ENCODE measurements around the gene CFAP58.

The CFAP58 gene

DNA sequence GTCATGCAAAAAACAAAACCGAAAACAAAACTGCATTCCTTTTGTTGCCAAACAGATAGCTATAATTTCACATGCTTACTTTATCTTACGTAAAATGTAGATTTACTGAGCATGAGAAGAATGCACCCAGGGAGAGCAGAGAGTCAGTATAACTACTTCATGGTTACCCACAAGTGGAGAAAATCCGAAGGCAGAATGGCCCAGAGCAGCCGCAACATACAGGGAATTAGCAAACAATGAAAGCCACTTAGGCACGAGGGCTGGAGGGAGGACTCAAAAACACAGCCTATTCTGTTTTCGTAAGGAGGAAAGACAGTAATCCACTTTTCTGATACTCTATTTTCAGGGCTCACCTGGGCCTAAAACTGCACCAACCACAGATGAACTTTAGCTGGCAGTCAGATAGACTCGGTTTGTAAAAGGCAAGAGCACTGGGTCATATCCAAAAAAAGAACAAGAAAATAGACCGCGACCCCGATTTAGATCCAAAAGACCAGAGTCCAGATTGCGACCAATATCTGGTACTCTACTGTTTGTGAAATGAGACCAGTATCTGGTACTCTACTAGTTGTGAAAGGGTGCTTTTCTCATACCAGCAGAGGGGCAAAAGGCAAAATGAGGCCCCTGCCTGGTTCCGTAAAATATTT lies 16.7 kb upstream of the CFAP58 start:
- ATAC-seq = no peak

DNA sequence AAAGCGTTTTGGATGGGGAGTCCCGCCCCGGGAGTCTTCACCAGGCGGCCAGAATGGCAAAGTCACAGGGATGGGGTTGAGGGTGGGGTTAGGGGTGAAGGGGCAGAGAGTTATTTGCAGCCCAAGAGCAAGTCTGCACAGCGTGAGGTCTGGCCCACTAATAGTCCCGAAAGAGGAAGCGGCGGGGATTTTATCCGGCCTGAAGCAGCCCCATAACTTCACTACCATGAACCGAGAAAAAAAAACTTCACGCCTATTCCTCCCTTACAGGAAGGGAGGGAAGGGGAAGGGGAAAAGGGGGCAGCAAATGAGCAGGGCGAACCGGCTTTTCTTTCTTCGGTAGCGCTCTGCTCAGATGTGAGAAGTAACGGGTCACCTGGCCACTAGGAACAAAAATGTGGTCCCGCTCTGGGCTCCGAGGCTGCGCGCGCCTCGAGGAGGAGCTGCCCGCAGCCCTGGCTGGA lies 16.1 kb upstream of the CFAP58 start:
- peak; percentile 9 to 23 for ATAC-seq

DNA sequence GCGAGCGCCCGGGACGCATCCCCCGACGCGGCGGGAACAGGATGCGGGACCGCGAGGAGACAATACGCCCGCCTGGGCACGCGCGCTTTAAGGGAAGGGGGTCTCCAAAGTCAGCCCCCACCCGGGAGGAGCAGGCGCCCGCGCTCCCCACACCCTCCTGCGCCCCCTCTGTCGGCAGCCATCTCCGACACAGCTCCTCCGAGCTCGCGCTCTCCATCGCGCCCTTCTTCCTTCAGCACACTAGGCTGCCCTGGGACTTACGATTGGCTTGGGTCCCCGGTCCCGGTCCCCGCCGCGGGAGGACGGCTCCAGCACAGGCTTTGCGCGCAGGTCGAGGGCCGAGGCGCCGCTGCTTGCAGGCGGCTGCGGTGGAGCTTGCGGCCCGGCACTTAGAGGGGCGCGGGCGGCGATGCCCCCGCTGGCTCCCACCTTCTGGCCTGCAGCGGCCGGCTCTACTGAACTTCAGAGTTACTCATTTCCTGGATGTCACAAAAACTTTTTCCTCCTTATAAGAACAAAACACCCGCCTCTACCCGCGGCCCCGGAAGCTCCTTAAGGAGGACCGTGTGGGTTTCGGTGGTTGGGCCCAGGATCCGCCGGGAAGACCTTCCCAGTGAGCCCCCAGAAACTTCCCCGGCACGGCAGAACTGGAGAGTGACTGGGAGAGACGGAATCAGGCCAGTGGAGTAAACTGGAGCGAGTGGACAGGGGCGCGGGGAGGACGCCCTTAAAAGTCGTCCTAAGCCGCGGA lies 15.5 kb upstream of the CFAP58 start, which contains the start of gene ITPRIP:
Gene ITPRIP, minus strand, starts transcription at position 481 of the 751 bp plus-strand sequence. CDS start 22,414 bp downstream, outside the sequence.
- ATAC-seq = peak; percentile 86 to 88

DNA sequence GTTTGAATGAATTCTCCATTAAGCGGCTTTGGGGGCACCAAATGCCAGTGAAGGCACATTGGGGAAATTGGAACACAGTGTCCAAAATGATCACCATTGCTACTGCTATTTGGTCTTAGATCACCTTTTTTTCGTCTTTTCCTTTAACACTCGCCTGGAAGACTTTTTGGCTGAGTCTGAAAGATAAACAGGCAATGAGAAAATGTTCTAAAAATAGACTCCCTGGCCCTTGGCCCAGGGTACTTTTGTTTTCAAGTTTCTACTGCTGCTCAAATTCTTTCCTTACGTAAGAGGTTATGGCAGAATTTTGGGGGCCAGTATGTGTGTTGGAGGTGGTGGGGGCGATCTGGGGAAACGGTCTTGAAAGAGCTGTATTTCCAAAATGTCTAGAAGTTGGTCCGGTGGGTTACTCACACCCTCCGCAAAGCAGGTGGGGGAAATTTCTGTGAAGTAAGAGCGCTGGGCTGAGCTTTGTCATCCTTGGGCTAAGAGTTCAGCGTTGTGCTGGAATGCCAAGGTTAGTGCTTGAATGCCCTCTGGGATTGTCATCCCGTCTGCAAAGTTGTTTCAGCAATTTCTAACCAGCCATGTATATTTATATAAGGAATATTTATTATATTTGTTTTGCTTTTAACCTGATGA lies 14.0 kb upstream of the CFAP58 start:
- no peak for ATAC-seq

DNA sequence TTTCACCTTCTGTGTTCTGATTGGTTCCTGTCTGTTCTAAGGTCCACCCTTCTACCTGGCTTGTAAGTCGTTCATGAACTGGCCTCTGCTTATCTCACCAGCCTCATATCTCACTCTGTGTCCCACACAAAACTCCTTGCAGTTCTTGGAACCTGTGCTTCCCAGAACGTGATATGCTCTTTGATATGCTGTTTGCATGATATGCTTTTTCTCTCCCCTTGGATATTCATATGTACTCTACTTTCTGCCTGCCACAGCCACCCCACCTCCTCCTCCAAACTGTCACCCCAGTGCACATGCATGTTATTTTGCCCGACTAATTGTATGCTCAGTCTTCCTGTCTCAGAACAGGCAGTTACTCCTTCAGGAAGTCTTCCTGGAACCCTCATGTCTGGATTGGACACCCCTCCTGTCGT lies 13.5 kb upstream of the CFAP58 start:
- no peak for ATAC-seq

GRCh38 chr10:104340641-104341040 lies 13.0 kb upstream of the CFAP58 start:
- ATAC-seq = no peak

GRCh38 chr10:104342941-104343411 lies 10.7 kb upstream of the CFAP58 start:
- no peak for ATAC-seq

GRCh38 chr10:104344219-104344618 lies 9.4 kb upstream of the CFAP58 start:
- ATAC-seq = no peak

- no peak for ATAC-seq
Observed at GRCh38 chr10:104345515-104345914, 8.1 kb upstream of the CFAP58 start.

DNA sequence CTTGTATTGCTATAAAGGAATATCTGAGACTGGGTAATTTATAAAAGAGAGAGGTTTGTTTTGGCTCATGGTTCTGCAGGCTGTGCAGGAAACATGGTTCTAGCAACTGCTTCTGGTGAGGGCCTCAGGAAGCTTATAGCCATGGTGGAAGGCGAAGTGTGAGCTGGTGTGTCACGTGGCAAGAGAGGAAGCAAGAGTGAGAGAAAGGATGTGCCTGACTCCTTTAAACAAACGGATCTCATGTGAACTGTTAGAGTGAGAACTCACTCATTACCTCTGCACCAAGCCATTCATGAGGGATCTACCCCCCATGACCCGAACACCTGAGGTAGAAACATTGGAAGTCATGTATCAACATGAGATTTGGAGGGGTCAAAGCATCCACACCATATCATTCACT lies 7.7 kb upstream of the CFAP58 start:
- no peak for ATAC-seq

- no peak for ATAC-seq
Observed at GRCh38 chr10:104347295-104348045, 6.2 kb upstream of the CFAP58 start.

DNA sequence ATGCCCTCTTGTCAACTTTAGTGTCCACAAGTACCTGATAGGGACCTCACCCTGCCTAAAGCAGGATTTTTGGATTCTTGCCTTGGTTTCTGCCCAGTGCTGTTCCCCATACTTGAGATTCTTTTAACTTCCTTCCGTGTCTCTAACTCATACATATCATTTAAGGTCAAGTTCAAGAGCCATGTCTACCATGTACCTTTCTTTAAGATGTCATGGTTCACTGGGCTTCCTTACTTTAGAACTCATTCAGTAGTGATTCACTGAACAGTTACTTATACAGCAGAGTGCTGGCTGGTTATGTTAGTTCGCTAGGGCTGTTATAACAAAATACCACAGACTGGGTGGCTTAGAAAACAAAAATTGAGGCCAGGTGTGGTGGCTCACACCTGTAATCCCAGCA lies 5.0 kb upstream of the CFAP58 start:
- no peak for ATAC-seq

DNA sequence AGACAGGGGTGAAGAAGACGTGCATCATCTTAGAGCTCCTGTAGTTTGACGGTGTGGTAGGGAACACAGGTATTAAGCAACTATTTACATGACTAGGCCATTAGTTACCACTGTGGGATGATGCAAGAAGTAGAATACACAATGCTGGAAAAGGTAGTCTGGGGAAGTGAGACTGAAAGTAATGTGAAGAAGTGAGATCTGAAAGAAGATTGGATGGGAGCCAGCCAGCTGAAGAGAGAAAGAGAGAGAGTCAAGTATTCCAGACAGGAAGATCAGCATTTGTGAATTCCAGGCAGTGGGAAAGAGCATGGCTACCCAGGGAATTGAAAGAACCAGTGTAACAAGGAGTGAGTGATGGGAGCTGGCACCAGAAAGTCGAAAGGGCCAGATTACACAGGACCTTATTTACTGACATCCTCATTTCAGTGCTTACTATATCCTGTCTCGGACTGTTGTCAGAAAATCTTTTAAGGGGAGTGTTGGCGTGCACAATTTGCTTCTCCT lies 4.0 kb upstream of the CFAP58 start:
- no peak for ATAC-seq

GRCh38 chr10:104350127-104350635 lies 3.5 kb upstream of the CFAP58 start:
- peak; percentile 50 to 57 for ATAC-seq

GRCh38 chr10:104351061-104351702 lies 2.5 kb upstream of the CFAP58 start:
- ATAC-seq = peak; percentile 50 to 64

GRCh38 chr10:104351919-104352318 lies 1.7 kb upstream of the CFAP58 start:
- ATAC-seq = peak; percentile 56 to 57

- no peak for ATAC-seq
Observed at GRCh38 chr10:104359811-104360210, 6.2 kb downstream of the CFAP58 start.

DNA sequence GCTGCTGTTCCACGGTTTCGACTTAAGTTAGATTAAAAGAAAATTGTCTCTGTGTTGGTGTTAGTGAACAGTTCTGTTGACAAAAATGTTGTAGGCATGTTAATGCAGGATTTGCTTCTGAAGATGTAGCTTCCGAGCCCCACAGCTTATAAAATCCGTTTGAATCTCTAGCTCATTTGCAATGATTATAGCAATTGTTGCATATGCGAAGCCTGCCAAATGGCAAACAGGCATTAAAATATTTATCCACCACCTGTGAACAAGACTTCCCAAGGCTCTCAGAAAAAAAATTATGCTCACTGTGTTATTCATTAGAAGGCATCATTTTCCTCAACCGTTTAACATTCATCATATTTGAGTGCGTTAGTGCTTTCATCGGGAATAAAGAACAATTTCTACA lies 14.3 kb downstream of the CFAP58 start:
- no peak for ATAC-seq

DNA sequence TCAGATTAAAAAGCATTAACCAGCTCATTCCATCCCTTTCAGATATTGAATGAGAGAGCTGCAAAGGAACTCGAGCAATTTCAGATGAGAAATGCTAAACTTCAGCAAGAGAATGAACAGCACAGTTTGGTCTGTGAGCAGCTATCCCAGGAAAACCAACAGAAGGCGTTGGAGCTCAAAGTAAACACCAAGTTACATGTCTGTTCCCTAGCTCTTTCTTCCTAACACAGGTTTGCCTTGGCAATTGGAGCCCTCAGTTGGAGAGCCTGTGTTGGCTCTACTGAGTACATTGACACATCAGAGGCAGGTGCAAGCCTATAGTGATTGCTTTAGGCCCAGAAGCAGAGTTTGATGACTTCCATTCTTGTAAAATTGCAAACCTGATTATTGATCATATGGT lies 14.7 kb downstream of the CFAP58 start:
- ATAC-seq = no peak

DNA sequence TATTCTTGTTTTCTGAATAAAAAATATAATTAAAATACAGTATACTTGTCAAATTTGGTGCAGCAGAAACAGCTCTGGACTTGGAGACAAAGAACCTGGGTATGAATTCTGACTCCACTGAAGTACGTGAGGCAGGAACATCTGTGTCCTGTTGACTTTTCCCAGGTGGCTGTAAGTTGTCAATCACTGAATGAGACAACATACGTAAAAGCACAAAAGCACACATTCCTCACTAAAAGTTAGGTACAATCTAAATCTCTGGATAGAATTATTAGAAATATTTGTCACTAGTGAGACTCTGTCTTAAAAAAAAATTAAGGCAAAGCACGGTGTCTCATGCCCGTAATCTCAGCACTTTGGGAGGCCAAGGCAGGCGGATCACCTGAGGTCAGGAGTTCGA lies 18.1 kb downstream of the CFAP58 start:
- no peak for ATAC-seq

DNA sequence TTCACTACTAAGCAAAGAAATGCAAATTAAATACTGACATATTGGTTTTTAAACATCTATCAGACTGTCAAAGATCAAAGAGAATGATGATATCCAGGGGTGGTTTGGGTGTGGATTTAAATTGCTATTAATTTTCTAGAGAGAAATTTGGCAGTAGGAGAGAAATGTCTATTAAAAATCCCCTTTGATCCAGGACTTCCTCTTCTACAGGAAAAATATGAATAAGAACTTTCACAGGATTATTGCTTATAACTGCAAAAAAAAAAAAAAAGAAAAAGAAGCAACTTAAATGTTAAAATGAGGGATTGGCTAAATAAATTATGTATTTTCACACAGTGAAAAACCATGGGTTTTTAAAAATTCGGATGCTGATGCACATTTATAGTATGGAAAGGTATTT lies 21.0 kb downstream of the CFAP58 start:
- no peak for ATAC-seq

GRCh38 chr10:104376784-104377300 lies 23.2 kb downstream of the CFAP58 start:
- ATAC-seq = no peak

Measured in activated CD4-positive, CD25-positive, alpha-beta regulatory T cell treated with anti-CD3 and anti-CD28 coated beads, Interleukin-2, amount 50 U/mL, for 24 hours (primary cell).